Medulla oblongata (tissue), 1 donor: ENCODE data around the gene CD55.

ENCODE experiments used
- DNase-seq: peaks from one replicate; pipeline ENCODE4 v3.0.0-alpha.2; 2015; ENCODE audit errors: extremely low spot score

CD55 gene

DNA sequence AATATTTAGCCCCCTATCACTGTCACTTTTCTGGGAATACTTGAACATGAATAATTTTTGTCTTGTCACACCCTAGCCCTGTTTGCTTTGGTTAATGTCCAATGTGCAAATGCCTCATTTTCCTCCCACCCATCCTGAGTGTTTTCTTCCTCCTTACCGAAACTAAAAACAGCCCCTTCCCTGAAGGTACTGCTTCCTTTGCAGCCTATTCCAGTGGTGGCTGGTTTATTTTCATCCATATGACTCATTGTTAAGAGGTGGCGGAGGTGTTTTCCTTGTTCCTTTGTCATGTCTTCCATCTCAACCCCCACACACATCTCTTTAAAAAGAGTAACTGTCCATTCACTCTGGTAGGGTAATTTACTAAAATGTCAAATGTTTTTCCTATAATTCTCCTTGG is 40.4 kb downstream of the CD55 start:
- no peak for DNase-seq

DNA sequence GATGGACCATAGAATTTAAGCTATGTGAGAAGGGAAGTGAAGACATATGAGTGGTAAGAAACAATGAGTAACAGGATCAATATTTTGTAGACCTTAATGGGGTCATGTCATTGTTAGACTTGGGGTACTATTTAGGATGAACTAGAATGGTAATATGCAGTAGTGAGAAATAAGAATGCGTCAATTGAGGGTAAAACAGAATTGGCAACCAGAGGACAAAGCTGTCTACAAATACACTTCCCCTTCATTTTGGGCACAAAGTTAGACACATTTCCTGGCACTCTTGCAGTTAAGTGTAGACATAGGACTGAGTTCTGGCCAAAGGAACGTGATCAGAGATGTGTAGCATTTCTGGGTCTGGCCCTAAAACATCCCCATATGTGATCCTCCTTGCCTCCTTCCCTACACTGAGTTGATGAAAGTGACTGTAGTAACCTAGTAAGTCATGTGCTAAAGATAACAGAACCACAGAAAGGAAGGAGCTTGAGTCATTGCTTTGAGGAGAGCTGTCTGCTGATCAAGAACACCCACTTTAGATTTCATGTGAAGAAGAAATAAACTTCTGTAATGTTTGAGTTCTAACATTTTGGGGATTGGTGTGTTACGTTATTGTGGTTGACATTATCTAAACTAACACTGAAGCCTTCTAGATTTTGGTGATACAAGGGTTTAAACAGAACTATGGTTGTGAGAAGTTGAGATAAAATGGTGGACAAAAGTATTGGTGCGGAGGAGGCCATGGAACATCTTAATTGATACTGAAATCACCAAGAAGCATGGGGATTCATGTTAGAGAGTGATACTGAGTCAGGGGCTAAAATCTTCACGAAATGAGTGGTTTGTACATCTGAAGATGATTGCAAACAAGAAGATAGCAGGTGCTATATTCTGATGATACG is 41.7 kb downstream of the CD55 start:
- no peak for DNase-seq

DNA sequence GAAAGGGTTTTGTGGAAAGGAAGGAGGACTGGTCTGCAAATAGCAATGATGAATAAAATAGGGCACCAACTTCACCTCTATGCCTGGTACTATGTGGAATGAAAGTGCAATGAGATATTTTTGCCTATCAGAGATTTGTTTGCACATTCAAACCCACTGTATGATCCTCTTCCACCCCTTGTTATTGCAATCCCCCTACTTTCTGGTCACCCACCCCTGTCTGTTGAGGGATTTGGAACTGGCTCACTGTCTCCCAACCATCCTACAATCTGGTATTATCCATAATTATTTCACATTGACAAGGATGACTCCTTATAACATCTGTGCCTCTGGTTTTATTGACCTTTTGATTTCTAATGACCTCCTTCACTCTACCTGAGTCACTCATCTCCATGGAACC is 42.4 kb downstream of the CD55 start:
- no peak for DNase-seq

DNA sequence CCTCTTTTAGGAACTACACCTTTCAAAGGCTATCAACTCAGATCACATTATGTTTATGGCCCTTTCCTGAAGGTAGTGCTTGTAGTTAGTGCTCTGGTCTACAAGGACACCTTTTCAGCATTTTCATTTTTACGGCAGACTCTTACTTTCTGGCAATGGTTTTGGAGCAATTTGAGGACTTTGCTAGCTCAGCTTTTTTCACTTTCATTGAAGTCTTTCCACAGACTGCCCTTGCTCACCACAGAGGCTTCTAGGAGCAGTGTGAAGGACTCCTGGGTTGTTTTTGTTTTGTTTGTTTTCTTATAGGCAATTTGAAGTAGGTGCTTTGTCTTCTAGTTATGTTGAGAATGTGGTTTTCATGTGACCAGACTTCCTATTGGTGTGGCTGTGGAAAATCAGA is 43.1 kb downstream of the CD55 start:
- no peak for DNase-seq

DNA sequence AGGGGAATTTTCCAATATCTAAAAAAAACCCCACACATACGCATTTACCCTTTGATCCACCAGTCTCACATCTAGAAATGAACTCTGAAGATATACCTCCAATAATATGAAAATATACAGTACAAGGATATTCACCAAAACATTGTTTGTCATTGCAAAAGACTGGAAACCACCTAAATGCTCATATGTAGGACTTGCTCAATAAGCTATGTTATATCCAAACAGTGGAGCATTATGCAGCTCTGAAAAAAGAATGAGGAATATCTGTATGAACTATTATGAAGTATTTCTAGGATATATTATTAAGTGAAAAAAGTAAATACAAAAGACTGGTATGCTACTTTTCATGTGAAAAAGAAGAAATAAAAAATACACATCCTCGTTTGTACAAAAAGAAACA is 43.6 kb downstream of the CD55 start:
- DNase-seq: no peak

DNA sequence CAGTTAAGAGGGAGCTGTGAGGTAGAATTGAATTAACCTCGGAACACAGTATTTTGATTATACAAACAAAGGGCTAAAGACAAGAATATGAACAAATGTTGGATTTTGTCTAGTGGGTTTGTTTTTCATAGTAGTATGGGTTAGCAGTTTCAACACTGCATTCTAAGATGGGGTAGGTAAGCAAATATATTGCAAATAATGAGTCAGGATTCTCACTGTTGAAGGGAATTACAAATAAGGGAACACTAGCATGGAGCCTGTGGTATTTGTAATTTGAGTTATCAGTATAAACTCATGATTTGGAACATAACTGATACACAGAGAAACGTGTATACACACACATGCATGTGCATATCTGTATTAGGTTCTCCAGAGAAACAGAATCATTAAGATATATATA is 44.5 kb downstream of the CD55 start:
- DNase-seq: no peak

DNA sequence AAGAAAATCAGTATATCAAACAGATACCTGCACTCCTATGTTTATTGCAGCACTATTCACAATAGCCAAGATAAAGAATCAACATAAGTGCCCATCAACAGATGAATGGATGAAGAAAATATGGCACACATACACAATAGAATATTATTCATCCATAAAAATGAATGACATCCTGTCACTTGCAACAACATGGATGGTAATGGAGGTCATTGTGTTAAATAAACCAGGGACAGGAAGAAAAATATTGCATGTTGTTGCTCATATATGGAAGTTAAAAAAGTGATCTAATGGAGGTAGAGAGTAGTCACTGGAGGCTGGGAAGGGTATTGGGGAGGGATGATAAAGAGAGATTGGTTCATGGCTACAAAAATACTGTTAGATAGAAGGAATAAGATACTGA is 67.2 kb downstream of the CD55 start:
- DNase-seq: no peak

DNA sequence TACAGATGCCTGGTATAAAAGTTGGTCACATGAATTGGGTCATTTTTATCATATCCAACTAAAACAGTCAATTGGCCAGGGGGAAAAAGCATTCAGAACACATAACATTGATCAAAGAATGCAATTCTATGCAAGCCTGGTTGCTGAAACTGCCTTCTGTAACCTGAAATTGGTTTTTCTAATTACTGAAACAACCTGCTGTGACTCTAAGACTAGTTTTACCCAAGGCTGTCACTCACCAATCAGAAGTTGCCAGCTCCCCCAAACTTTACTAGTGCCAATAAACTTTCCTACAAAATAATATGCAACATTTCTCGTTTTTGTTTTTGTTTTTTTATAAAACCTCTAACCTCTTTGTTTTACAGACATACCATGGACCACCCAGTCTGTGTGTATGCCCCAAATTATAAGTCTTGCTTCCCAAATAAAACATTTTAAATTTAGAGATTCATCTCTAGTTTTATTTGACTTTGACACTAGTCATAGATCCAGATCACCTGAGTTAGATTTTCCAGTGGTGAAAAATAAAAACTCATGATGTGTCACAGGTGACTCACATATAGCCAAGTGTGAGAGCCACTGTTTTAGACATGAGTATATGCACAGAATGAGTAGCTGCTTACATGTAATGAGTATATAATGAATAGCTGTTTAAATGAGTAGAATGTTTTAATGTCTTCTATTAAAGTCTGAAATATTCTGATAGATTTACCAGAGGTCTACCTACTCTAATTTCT is 68.4 kb downstream of the CD55 start:
- no peak for DNase-seq

DNA sequence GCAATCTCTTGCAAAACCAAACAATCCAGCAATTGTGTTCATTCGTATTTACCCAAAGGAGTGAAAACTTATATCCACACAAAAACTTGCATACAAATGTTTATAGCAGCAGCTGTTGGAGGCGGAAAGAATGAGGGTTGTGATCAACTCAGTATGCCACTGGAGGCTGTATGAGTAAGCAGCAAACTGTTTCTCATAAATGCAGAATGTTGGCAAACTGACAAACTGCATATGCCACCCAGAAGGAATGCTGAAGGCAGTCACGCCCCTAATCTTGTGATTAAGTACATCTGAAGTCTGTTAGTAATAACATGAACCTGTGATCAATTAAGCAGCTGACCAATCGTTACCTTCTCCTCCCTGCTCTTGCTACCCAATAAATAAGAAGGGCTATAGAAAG is 72.1 kb downstream of the CD55 start:
- DNase-seq: no peak

DNA sequence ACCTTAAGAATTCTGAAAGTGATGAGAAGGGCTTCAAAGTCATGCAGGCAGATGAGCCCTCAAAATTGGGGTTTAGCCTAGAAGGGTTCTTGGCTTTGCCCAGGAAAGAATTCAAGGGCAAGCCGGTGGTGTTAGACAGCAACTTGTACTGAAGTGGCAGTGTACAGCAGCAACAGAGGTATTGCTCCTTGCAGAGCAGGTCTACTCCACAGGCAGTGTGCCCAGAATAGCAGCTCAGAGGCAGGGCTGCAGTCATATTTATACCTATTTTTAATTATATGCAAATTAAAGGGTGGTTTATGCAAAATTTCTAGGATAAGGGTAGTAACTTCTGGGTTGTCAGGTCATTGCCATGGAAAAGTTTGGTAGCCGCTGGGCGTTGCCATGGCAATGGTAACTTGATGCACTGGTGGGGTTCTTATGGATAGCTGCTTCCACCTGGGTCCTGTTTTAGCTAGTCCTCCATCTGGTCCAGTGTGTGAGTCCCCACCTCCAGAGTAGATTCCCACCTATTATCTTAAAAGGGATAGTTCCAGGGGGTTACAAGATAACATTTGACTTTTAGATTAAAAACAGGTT is 74.8 kb downstream of the CD55 start:
- no peak for DNase-seq

DNA sequence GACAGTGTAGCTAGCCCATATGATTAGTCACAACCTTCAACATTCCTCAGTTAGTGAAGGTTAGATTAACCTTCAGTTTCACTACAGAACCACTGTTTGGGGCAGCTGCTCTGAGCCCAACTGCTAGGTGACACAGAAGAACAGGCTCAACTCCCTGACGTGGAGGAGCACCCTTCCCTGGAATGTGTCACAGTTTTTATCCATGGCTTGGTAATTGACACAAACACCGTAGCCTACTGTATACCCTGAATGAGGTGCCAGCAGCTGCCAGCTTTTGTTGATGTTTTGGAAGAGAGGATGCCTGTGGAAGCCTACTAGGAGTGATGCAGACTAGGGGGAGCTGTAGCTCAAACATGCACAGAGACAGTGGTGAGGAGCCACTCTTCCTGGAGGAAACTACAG is 76.0 kb downstream of the CD55 start:
- DNase-seq: peak; percentile 19

DNA sequence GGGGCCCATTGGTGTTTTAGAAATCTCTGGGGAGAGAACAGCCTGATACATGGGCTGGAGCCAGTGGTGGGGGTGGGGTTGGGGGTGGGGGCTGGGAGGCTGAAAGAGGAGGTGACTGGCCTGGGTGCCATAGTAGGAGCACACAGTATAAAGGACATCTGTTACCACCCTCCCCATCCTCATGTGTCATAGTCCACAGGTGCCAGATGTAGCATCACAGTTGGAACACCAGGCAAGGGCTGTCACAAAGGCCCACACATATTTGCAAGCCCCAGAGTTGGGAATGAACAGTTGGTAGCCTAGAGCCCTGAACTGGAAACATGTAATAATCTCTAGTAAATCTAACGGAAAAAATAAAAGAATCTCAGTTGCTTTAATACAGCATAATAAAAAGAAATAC is 77.5 kb downstream of the CD55 start:
- no peak for DNase-seq

DNA sequence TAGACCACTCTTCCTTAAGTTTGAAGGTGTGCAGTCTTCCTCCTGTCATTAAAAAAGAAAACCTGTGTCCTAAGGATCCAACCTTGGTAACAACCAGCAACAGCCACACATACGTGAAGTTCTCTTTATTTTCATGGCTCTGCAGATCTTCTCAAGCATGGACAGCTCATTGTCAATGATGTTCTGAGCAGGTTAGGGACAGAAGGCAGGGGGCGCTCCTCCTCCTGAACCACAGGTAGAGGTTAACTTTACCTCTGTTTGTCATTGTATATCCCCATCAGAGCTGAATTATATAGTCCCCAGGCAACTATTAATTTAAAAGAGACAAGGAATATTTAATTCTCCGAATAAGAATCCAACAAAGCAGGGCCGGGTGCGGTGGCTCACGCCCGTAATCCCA is 80.1 kb downstream of the CD55 start:
- no peak for DNase-seq

DNA sequence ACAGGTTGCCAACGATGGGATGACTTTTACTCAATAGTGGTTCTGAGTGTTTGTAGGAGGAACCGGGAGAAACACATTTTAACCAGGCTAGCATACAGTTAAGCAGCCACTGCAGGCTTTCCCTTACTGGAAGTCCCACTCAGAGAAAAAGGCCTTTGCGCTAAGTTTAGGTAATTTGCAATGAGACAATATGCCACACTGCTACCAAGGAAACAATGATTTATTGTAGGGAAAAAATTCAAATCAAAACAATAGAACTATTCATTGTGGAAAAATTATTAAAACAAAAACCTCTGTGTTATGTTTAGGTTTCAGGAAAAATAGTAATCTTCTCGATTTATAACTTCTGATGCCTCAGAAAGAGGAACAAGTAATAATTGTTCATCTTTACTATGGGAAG is 81.3 kb downstream of the CD55 start:
- peak; percentile 35 for DNase-seq

DNA sequence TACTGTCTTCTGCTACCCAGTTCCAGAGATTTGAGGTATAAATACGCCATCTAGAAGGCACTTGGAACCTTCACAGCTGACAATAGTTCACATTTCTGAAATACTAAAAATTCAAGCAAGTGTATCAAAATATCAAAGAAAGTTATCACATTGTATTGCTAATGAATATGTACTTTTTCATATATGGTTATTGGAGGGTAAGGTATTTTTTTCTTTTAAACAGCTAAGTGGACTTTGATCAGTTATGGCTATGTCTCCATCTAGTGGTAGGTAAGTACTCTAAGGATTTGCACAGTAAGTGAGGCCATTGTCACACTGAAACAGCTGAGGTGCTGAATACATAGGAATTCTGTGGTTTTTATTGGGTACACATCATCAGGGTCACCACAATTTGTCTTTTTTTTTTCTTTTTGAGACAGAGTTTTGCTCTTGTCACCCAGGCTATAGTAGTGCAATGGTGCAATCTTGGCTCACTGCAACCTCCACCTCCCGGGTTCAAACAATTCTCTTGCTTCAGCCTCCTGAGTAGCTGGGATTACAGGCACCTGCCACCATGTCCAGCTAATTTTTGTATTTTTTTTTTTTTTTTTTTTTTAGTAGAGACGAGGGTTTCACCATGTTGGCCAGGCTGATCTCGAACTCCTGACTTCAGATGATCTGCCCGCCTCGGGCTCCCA is 83.5 kb downstream of the CD55 start:
- peak; percentile 85 for DNase-seq

DNA sequence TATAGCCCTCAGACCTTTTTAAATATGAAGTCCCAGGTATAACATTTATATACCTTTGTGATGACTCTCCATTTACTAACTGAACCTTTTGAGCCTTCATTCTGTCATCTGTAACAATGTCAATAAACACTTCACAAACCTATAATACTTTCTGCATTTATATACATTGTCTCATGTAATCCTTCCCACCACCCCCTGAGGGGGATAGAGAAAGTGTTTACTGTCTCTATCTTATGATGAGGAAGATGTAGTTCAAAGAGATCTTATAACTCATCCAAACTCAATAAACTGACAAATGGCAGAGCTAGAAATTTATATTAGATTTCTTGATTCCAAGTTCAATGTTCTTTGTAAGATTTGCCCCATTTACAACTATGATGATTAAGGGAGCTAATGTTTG is 84.3 kb downstream of the CD55 start:
- no peak for DNase-seq

DNA sequence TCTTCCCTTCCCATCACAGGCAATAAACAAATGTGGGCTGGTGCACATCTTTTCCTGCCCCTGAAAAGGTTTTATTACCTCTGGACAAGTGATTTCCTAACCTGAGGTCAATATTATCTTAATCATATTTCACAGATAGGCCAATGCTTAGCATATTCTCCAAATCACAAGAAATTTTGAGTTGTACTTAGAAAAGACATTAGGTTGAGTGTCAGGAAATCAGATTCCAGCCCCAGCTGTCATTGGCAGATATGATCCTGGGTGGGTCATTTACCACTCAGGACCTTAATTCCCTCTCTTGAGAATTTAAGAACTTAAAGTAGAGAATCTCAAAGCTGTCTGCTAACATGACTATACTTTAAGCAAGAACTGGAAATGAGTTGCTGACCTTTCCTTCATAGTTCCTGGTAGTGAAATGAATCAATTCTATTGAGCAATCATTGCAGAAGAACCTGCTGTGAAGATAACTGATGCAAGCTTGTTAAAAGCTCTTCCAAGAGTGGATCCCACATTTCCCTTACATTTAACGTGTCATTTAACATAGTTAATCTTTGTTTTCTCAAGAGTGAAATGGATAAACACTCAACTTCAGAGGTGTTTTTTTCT is 86.3 kb downstream of the CD55 start:
- no peak for DNase-seq
